GM15510 (cell line): Measurements from ENCODE around the gene PIEZO1.

Source experiments
- POLR2A ChIP-seq: IDR thresholded peaks from 3 replicates; pipeline ENCODE4 v1.6.1; 2011; ENCODE audit warnings: borderline replicate concordance; ENCODE audit not compliant: insufficient read length; ENCODE audit errors: extremely low read depth

PIEZO1 gene

GRCh38 chr16:88735121-88735520 lies 49.9 kb downstream of the PIEZO1 start:
- TF ChIP-seq POLR2A: no peak

DNA sequence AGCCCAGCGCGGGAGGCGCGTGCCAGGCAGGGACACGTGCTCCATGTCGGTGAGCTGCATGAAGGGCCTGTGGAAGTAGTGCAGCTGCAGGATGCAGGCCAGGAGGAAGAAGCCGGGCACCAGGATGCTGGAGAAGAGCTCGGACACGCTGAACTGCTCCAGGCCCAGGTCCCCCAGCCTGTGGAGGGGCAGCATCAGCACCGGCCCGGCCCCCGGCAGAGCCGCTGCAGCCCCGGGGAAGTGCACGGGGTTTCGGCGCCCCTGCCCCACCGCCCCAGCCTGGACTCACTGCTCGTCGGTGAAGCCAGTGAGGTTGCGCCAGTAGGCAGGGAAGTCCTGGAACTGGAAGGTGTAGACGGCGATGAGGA lies 50.7 kb downstream of the PIEZO1 start:
- no peak for TF ChIP-seq POLR2A

GRCh38 chr16:88733630-88734360 lies 51.2 kb downstream of the PIEZO1 start:
- no peak for TF ChIP-seq POLR2A

DNA sequence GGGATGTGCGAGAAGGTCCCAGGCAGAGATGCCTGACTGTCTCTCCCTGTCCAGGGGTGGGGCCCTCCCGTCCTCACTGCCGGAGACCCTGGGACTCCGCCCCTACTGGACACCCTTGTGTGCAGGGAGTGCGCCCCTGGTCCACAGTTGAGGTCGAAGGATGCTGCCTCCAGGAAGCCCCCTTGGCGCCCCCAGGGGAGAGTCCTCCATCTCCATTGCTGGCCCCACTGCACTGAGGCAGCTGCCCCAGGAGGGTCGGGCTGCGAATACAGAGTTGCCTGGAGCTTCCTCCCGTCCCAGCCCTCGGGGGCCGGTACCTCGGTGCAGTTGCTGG lies 52.1 kb downstream of the PIEZO1 start:
- TF ChIP-seq POLR2A: no peak

- no peak for TF ChIP-seq POLR2A
Observed at GRCh38 chr16:88732172-88732960, 52.7 kb downstream of the PIEZO1 start.

DNA sequence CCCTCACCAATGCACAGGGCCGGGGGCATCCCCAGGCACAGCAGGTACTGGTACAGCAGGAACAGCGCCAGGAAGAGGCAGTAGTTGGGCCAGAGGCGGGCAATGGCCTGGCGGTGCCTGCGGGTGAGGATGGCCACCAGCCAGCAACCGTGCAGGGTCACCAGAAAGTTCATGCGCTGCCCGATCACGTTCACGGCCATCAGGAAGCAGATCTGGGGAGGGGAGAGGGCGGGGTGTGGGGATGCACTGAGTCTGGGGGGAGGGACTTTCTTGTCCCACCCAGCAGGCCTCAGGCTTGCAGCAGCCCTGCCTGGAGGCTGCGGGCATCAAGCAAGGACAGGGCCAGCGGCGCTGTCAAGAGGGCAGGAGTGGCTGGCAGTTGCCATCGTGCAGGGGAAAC lies 53.3 kb downstream of the PIEZO1 start:
- no peak for TF ChIP-seq POLR2A

DNA sequence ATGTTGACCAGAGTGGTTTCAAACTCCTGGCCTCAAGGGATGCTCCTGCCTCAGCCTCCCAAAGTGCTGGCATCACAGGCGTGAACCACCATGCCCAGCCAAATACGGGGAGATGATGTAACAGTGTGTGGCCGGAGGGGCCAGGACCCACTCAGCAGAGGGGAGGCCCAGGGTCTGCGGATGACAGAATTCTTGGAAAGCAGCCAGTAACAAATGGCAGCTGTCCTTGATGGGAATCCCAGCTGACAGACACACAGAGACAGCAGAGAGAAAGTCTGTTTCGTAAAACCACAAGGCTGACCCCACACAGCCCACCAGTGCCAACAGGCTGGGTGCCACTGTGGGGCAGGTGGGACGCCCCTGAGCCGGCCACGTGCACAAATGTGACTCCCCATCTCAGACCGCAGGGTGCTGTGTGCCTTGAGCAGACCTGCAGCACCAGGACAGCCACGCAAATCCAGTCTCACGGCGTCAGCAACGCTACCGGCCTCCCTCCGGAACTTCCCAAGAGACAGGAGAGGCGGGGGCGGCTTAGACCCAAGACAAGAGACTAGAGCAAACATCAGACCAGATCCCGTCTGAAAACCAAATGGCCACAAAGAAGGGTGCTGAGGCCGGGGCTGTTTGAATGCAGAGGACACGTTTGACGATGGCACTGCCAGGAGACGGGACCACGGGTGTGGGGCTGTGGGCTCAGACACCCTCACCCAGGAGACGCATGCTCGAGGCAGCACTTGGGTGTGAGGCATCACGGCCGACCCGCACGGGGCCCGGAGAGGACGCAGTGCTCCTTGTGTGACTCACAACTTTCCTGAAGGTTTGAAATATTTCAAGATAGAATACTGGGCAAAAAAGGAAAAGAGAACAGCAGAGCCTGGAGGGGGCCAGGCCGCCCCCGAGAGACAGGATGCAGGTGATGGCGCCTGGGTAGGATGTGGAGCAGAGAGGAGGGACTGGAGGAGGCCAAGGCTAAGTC lies 54.1 kb downstream of the PIEZO1 start:
- no peak for TF ChIP-seq POLR2A

- no peak for TF ChIP-seq POLR2A
Observed at GRCh38 chr16:88727871-88728270, 57.1 kb downstream of the PIEZO1 start.

DNA sequence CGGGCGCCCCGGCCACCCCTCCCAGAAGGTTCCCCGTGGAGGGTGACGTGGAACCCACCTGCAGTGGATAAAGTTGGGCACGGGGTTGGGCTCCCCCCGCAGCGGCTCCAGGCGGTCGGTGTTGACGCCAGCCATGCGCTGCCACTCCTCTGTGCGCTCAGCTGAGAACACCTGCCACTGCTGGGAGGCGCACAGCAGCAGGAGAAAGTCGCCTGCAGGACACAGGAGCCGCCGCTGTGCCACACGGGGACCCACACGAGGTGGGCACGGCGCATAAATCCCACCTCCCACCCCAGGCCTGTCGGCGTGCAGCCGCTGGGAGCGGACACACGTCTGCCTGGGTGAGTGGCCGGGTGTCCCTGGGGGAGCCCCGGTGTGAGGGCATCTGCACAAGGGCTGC lies 58.0 kb downstream of the PIEZO1 start:
- TF ChIP-seq POLR2A: no peak

GRCh38 chr16:88726408-88726749 lies 58.6 kb downstream of the PIEZO1 start:
- TF ChIP-seq POLR2A: no peak

- TF ChIP-seq POLR2A: no peak
Observed at GRCh38 chr16:88725609-88726407, 59.2 kb downstream of the PIEZO1 start.

- no peak for TF ChIP-seq POLR2A
Observed at GRCh38 chr16:88724855-88725555, 60.0 kb downstream of the PIEZO1 start.

DNA sequence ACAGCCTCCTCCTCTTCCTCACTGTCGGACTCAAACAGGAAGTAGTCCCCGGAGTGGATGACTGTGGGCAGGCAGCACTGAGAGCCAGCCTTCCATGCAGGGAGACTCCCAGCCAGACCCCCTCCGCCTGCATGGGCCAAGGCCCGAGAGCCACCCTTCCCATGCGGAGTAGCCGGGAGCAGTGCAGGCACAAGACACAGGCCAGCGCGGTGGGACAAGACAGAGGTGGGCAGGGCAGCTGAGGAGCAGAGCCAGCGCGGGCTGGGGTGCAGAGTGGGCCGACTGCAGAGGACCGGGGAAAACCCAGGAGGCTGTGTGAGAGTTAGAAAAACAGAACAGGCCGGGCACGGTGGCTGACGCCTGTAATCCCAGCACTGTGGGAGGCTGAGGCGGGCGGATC lies 61.1 kb downstream of the PIEZO1 start:
- TF ChIP-seq POLR2A: no peak

DNA sequence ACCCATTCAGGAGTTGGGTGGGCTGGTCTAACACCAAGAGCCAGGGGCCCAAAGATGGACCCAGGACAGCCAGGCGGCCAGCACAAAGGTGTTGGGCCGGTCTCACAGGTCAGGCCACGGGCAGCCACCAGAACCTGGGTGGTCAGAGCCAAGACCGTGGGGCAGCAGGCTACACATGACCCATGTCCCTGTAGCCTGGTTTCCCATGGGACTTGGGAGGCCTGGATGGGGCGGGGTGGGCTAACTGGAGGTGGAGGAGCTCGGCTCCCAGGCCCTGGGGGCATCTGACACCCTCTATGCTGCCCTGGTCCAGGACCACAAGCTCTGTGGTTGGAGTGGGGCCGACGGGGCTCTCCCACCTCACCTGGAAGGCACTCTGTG lies 61.5 kb downstream of the PIEZO1 start:
- no peak for TF ChIP-seq POLR2A
